ENCODE data around the gene CCM2.

Gene CCM2

DNA sequence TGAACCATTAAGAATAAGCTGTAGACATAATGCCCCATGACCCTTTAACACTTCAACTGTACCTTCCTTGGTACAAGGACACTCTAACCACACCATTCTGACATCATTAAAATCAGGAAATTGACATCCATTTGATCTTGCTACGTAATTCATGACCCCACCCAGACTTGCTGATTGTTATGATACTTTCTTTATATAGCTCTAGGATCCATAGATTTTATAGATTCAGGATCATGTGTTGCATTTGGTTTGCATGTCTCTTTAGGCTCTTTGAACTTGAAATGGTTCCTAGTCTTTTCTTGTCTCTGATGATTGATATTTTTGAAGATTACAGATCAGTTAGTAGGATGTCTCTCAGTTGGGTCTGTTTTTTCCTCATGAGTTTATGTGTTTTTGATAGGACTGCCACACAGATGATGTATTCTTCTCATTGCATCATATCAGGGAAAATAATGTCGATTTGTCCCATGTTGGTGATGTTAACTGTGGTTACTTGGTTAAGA is 13.5 kb downstream of the CCM2 start:
- Histone ChIP-seq H3K27ac (ENCODE audit: low read length) (no peak overlapping the region), H3K9ac (ENCODE audit: low read depth, low read length) (no peak overlapping the region), H4K20me1 (ENCODE audit: insufficient read depth, low read length) (peaks cover 2% of the 10 kb centered on the region; the same call in 1 of the 2 replicates), H3K9me3 (ENCODE audit: insufficient read depth, low read length, severe bottlenecking) (no peaks in the 10 kb centered on the region), H3K4me2 (ENCODE audit: insufficient read depth, low read length) (no peak overlapping the region), H3K4me3 (ENCODE audit: low read depth in 1 of 2, low read length in 2 of 2) (no peak overlapping the region), H2AFZ (ENCODE audit: low read depth, low read length) (no peak overlapping the region), H3K27me3 (ENCODE audit: insufficient read depth, low read length, poor library complexity) (no peaks in the 10 kb centered on the region), H3K36me3 (ENCODE audit: insufficient read depth, low read length) (peaks cover 8% of the 10 kb centered on the region), H3K4me1 (ENCODE audit: insufficient read depth, low read length) (no peaks in the 10 kb centered on the region), H3K79me2 (ENCODE audit: insufficient read depth, low read length) (peaks cover 83% of the 10 kb centered on the region)
- DNase-seq (no peak), ATAC-seq (ENCODE audit: insufficient read depth, low read depth) (no peak)
- TF ChIP-seq, protein P1, sequence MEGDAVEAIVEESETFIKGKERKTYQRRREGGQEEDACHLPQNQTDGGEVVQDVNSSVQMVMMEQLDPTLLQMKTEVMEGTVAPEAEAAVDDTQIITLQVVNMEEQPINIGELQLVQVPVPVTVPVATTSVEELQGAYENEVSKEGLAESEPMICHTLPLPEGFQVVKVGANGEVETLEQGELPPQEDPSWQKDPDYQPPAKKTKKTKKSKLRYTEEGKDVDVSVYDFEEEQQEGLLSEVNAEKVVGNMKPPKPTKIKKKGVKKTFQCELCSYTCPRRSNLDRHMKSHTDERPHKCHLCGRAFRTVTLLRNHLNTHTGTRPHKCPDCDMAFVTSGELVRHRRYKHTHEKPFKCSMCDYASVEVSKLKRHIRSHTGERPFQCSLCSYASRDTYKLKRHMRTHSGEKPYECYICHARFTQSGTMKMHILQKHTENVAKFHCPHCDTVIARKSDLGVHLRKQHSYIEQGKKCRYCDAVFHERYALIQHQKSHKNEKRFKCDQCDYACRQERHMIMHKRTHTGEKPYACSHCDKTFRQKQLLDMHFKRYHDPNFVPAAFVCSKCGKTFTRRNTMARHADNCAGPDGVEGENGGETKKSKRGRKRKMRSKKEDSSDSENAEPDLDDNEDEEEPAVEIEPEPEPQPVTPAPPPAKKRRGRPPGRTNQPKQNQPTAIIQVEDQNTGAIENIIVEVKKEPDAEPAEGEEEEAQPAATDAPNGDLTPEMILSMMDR (IDR thresholded peaks at IDR 0.05; ENCODE audit: borderline replicate concordance, extremely low read depth, low read length, poor library complexity, severe bottlenecking): no peak
- TF ChIP-seq EZH2 (IDR thresholded peaks at IDR 0.05; ENCODE audit: borderline replicate concordance, low read depth, low read length, severe bottlenecking): no peak

- Histone ChIP-seq H3K9ac (ENCODE audit: low read depth, low read length) (no peak overlapping the region), H3K9me3 (ENCODE audit: insufficient read depth, low read length, severe bottlenecking) (no peaks in the 10 kb centered on the region), H3K79me2 (ENCODE audit: insufficient read depth, low read length) (peaks cover 81% of the 10 kb centered on the region), H3K4me2 (ENCODE audit: insufficient read depth, low read length) (no peak overlapping the region), H2AFZ (ENCODE audit: low read depth, low read length) (no peak overlapping the region), H3K27me3 (ENCODE audit: insufficient read depth, low read length, poor library complexity) (no peaks in the 10 kb centered on the region), H3K4me1 (ENCODE audit: insufficient read depth, low read length) (0 out of 2 replicates have a peak, but pooled peaks cover under 1% of the 10 kb centered on the region), H3K4me3 (ENCODE audit: low read depth in 1 of 2, low read length in 2 of 2) (no peak overlapping the region), H3K36me3 (ENCODE audit: insufficient read depth, low read length) (peaks cover 14% of the 10 kb centered on the region; the same call in 1 of the 2 replicates), H4K20me1 (ENCODE audit: insufficient read depth, low read length) (peaks cover 2% of the 10 kb centered on the region; the same call in 1 of the 2 replicates), H3K27ac (ENCODE audit: low read length) (no peak overlapping the region)
- TF ChIP-seq, protein P1 (IDR thresholded peaks at IDR 0.05; ENCODE audit: borderline replicate concordance, extremely low read depth, low read length, poor library complexity, severe bottlenecking): no peak
- no peak for TF ChIP-seq EZH2 (IDR thresholded peaks at IDR 0.05; ENCODE audit: borderline replicate concordance, low read depth, low read length, severe bottlenecking)
- no peak for ATAC-seq (ENCODE audit: insufficient read depth, low read depth)
- DNase-seq: no peak
These were observed 15.3 kb downstream of the CCM2 start for GRCh38 chr7:45015313-45015712.

DNA sequence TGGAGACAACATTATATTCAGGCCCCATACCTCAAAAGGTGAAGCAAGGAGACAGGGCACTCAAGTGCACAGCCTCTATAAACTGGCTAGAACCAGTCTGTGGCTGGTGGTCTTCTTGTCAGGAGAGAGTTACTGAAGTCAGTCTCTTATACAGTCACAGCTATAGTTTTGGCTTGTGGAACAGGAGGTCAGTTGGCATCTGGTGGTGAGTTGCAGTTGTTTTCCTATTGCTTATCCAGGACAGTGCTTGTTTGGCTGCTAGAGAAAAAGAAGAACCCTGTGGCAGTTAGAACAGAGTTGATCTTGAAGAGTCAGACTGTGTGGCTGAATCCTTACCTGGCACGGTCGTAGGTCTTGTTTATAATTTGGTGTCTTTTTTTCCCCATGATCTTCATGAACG is 17.3 kb downstream of the CCM2 start:
- Histone ChIP-seq H2AFZ (ENCODE audit: low read depth, low read length) (no peak overlapping the region), H3K79me2 (ENCODE audit: insufficient read depth, low read length) (peaks cover 76% of the 10 kb centered on the region), H3K27me3 (ENCODE audit: insufficient read depth, low read length, poor library complexity) (no peaks in the 10 kb centered on the region), H3K9me3 (ENCODE audit: insufficient read depth, low read length, severe bottlenecking) (no peaks in the 10 kb centered on the region), H3K4me1 (ENCODE audit: insufficient read depth, low read length) (peaks cover 18% of the 10 kb centered on the region), H3K4me3 (ENCODE audit: low read depth in 1 of 2, low read length in 2 of 2) (no peak overlapping the region), H3K4me2 (ENCODE audit: insufficient read depth, low read length) (no peak overlapping the region), H3K27ac (ENCODE audit: low read length) (peak overlapping the region; percentile 10), H3K36me3 (ENCODE audit: insufficient read depth, low read length) (peaks cover 14% of the 10 kb centered on the region; the same call in 1 of the 2 replicates), H4K20me1 (ENCODE audit: insufficient read depth, low read length) (peaks cover 2% of the 10 kb centered on the region; the same call in 1 of the 2 replicates), H3K9ac (ENCODE audit: low read depth, low read length) (no peak overlapping the region)
- DNase-seq (no peak), ATAC-seq (ENCODE audit: insufficient read depth, low read depth) (no peak)
- TF ChIP-seq EZH2 (IDR thresholded peaks at IDR 0.05; ENCODE audit: borderline replicate concordance, low read depth, low read length, severe bottlenecking): no peak
- TF ChIP-seq, protein P1 (IDR thresholded peaks at IDR 0.05; ENCODE audit: borderline replicate concordance, extremely low read depth, low read length, poor library complexity, severe bottlenecking): no peak

Measured in DND-41 (cell line).